22Rv1 (cell line): ENCODE data around the gene FARS2.

Experiments
- H3K27ac ChIP-seq: fragments of 450-650 bp; 2 replicates; pipeline ENCODE4 v1.5.1; 2017
- CTCF ChIP-seq: fragments of 450-650 bp; IDR thresholded peaks from 2 replicates; pipeline ENCODE4 v1.5.1; 2017; ENCODE audit warnings: mild to moderate bottlenecking
- ZFX ChIP-seq: fragments of 450-650 bp; IDR thresholded peaks from 2 replicates; pipeline ENCODE4 v1.6.1; 2017; ENCODE audit warnings: antibody characterized with exemption, borderline replicate concordance

The FARS2 gene

GRCh38 chr6:5731435-5731834, 470.1 kb downstream of the FARS2 start:
- H3K27ac ChIP-seq = no peak overlapping the region
- no peak for TF ChIP-seq CTCF
- no peak for TF ChIP-seq ZFX

- no peak overlapping the region for H3K27ac ChIP-seq
These were observed 471.2 kb downstream of the FARS2 start for GRCh38 chr6:5732496-5732895.

GRCh38 chr6:5736016-5736738, 474.9 kb downstream of the FARS2 start:
- TF ChIP-seq ZFX (no peak), CTCF (no peak)
- H3K27ac ChIP-seq = no peak overlapping the region

More at GRCh38 chr6:5732496-5732895, 471.2 kb downstream of the FARS2 start:
- TF ChIP-seq CTCF (no peak), ZFX (no peak)

- no peak overlapping the region for H3K27ac ChIP-seq
- TF ChIP-seq CTCF (no peak), ZFX (no peak)
These were observed 476.1 kb downstream of the FARS2 start for GRCh38 chr6:5737460-5737859.

GRCh38 chr6:5738211-5738610, 476.9 kb downstream of the FARS2 start:
- H3K27ac ChIP-seq = no peak overlapping the region
- TF ChIP-seq CTCF = no peak
- no peak for TF ChIP-seq ZFX

GRCh38 chr6:5744497-5744896, 483.2 kb downstream of the FARS2 start:
- TF ChIP-seq ZFX (no peak), CTCF (no peak)
- no peak overlapping the region for H3K27ac ChIP-seq

GRCh38 chr6:5745081-5745480, 483.8 kb downstream of the FARS2 start:
- TF ChIP-seq CTCF (no peak), ZFX (no peak)
- no peak overlapping the region for H3K27ac ChIP-seq
